Thyroid gland (tissue), 4 donors: ENCODE measurements around the gene MAGEA2.
"Not testable (repeated sequence)": the region's sequence is repeated elsewhere in the genome, so short reads cannot be mapped to it uniquely, and the experiment has no call there.

ENCODE experiments used
- POLR2A ChIP-seq, 2 donors: fragments of 450-650 bp; IDR thresholded peaks; one replicate each; pipeline ENCODE4 v1.6.1; 2017; ENCODE audit warnings: antibody characterized with exemption in 2 of 2, mild to moderate bottlenecking in 2 of 2, moderate library complexity in 1 of 2
- TF ChIP-seq, protein P1 (sequence below), 6 experiments: fragments of 200-600 bp in 3 of 6; fragments of 450-650 bp in 3 of 6; sonication (generic) in 3 of 6; IDR thresholded peaks; one replicate each; pipeline ENCODE4 v1.5.1; 2016 to 2019; ENCODE audit warnings: antibody characterized with exemption in 6 of 6, mild to moderate bottlenecking in 2 of 6, inconsistent platforms in 1 of 6, moderate library complexity in 1 of 6

DNA sequence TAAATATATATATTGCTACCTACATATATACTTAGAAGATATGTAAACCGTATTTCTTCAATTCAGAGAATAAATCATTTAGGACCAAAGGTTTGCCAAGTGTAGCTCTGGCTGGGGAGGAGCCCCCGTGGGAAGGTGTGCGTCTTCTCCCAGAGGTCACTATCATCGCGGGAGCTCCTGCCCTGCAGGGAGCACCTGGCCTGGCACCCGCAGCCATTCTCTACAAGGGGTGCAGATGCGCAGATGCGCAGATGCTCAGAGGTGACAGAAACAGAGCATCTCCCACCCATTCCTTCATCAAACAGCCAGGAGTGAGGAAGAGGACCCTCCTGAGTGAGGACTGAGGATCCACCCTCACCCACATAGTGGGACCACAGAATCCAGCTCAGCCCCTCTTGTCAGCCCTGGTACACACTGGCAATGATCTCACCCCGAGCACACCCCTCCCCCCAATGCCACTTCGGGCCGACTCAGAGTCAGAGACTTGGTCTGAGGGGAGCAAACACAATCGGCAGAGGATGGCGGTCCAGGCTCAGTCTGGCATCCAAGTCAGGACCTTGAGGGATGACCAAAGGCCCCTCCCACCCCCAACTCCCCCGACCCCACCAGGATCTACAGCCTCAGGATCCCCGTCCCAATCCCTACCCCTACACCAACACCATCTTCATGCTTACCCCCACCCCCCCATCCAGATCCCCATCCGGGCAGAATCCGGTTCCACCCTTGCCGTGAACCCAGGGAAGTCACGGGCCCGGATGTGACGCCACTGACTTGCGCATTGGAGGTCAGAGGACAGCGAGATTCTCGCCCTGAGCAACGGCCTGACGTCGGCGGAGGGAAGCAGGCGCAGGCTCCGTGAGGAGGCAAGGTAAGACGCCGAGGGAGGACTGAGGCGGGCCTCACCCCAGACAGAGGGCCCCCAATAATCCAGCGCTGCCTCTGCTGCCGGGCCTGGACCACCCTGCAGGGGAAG lies 39.5 kb downstream of the MAGEA2 start, which contains the start of gene MAGEA2B:
- TF ChIP-seq, protein P1, sequence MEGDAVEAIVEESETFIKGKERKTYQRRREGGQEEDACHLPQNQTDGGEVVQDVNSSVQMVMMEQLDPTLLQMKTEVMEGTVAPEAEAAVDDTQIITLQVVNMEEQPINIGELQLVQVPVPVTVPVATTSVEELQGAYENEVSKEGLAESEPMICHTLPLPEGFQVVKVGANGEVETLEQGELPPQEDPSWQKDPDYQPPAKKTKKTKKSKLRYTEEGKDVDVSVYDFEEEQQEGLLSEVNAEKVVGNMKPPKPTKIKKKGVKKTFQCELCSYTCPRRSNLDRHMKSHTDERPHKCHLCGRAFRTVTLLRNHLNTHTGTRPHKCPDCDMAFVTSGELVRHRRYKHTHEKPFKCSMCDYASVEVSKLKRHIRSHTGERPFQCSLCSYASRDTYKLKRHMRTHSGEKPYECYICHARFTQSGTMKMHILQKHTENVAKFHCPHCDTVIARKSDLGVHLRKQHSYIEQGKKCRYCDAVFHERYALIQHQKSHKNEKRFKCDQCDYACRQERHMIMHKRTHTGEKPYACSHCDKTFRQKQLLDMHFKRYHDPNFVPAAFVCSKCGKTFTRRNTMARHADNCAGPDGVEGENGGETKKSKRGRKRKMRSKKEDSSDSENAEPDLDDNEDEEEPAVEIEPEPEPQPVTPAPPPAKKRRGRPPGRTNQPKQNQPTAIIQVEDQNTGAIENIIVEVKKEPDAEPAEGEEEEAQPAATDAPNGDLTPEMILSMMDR (IDR thresholded peaks at IDR 0.05): not testable (repeated sequence)
- TF ChIP-seq POLR2A (IDR thresholded peaks at IDR 0.05): not testable (repeated sequence)
